Stimulated activated CD8-positive, alpha-beta memory T cell treated with anti-CD3 and anti-CD28 coated beads, Interleukin-7, amount 100 ng/mL, for 24 hours (primary cell): ENCODE data around the gene DPP6.
"Not testable (repeated sequence)": the region's sequence is repeated elsewhere in the genome, so short reads cannot be mapped to it uniquely, and the experiment has no call there.

Source experiments
- DNase-seq: peaks from one replicate; pipeline ENCODE4 v3.0.0-alpha.2; 2020; ENCODE audit warnings: low read depth

DPP6 gene

GRCh38 chr7:154934353-154934952, 882.3 kb downstream of the DPP6 start:
- DNase-seq, result not testable (repeated sequence)

- no peak for DNase-seq
Observed at GRCh38 chr7:154937837-154938236, 885.6 kb downstream of the DPP6 start.

DNA sequence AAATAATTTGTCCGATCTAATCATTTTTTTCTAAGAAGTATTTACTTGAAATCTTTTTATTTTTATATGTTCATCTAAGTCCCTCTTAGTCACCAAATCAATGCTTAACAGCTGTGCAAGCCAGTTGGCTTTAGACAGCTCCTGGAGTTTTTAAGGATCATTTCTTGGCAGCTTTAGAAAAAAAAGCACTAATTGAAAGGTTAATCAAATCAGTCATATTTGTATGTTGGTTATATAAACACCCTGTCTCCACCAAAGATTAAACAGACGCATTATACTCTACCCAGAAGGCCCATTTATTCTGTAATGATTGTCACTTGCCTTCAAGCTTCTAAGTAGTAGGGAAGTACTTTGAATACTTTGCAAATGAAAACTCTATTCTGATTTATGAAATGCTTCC, 890.5 kb downstream of the DPP6 start:
- DNase-seq, result no peak
